ENCODE results near the gene GRHPR.

DNA sequence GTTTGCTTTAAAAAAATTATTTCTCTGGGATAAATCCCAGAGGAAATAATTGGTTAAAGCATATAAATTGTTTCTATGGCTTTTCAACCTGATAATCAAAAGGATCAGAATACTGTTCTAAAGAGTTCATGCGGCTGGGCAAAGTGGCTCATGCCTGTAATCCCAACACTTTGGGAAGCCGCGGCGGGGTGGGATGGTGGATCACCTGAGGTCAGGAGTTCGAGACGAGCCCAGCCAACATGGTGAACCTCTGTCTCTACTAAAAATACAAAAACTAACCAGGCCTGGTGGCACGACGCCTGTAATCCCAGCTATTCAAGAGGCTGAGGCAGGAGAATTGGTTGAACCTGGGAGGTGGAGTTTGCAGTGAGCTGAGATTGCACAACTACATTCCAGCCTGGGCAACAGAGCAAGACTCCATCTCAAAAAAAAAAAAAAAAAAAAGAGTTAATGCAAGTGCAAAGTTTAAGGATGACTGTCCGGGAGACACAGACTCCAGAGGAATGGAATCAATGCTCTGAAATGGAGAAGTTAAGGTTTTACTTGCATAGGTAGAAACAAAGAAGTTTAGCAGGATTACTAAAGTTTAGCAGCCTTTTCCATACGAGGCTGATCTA, 16.6 kb upstream of the GRHPR start:
- TF ChIP-seq CTCF (IDR thresholded peaks at IDR 0.05) (no peak), POLR2A (IDR thresholded peaks at IDR 0.05) (no peak)

Data from lower leg skin (tissue), 3 donors.